ENCODE data around the gene SLC7A11. TPM values are rescaled to one million over a fixed set of nuclear protein-coding genes. Genes with fewer than 3 reads are reported as not detected.
"Not testable (repeated sequence)": the region's sequence is repeated elsewhere in the genome, so short reads cannot be mapped to it uniquely, and the experiment has no call there.

SLC7A11 gene
- total RNA-seq, 1 donor: 1.9 TPM

DNA sequence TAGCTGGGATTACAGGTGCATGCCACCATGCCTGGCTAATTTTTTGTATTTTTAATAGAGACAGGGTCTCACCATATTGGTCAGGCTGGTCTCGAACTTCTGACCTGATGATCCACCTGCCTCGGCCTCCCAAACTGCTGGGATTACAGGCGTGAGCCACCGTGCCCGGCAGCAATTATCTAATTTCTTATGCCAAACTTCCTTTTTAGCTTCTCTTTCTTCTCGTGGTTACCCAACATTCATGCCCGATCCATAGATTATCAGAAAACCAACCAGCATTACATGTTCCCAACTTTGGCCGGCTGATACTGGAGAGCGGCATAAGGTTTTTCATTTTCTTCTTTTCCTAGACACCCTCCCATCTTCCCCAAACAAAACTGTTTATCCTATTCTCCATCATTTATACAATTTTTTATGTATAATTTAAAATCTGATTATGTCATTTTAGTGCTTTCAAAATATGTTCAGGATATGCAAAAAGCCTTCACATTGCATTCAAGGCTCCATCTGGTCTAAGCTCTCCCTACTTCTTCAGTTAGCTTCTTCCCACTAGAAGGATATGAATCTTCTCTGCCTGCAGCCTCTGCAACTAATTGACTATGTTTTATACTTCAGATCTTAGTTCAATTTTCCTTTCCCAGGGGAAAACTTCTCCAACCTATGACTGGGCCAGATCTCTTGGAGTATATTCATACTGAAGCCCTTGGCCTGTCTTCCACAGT is 8.7 kb downstream of the SLC7A11 start:
- no peaks in the 10 kb centered on the region for H3K27me3 ChIP-seq (ENCODE audit: insufficient read depth, low read length)

DNA sequence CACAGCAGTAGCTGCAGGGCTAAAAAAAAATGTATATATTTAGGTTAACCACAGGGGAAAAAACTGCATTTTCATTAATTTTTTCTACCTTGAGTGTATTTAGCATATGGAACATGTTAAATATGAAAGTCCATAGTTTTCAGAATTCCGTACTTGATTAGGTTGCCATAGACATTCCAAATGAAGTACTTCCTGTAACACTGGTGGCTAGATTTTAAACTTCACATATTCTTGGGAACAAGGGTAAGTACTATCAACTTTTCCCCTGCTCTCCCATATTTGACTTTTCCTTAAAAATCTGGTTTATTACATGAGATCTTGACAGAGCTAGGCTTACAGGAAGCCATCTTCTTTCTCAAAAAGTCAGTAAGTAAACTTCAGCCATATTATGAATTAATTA is 9.8 kb downstream of the SLC7A11 start:
- Histone ChIP-seq H3K27me3 (ENCODE audit: insufficient read depth, low read length) (no peaks in the 10 kb centered on the region), H3K4me1 (ENCODE audit: insufficient read depth, low read length) (no peaks in the 10 kb centered on the region), H3K9me3 (ENCODE audit: low read depth, low read length) (no peaks in the 10 kb centered on the region), H3K4me3 (ENCODE audit: low read length) (no peak overlapping the region)

More for the DNA sequence above, 8.7 kb downstream of the SLC7A11 start:
- H3K4me1 ChIP-seq (ENCODE audit: insufficient read depth, low read length): no peaks in the 10 kb centered on the region
- no peaks in the 10 kb centered on the region for H3K9me3 ChIP-seq (ENCODE audit: low read depth, low read length)
- H3K4me3 ChIP-seq (ENCODE audit: low read length): no peak overlapping the region

DNA sequence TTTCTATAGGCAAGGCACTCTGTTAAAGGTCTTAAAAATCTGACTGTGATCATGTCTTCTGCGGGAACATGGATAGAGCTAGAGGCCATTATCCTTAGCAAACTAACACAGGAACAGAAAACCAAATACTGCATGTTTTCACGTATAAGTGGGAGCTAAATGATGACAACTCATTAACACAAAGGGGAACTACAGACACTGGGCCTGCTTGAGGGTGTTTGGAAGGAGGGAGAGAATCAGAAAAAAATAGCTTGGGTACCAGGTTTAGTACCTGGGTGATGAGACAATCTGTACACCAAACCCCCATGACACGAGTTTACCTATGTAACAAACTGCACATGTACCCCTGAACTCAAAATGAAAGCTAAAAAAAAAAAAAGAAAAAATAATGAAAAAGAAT is 12.1 kb downstream of the SLC7A11 start:
- no peaks in the 10 kb centered on the region for H3K27me3 ChIP-seq (ENCODE audit: insufficient read depth, low read length)
- H3K4me1 ChIP-seq (ENCODE audit: insufficient read depth, low read length): no peaks in the 10 kb centered on the region
- no peaks in the 10 kb centered on the region for H3K9me3 ChIP-seq (ENCODE audit: low read depth, low read length)

DNA sequence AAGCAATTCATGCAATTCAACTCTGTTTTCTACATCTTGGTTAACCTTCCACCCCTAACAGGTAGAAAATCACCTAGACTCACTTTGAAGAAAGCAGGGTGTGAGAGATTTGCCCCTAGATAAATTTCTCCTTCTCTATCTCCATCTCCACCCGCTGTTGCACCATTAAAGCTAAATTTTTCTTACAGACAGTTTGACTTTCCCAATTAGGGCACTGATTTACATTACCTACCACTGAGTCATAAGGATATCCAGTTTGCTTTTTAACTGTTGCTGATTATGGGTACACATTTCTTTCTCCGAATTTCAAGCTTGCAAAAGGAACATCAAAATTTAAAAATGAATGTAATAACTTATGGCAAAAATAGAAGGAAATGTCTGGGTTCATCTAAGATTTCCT is 13.0 kb downstream of the SLC7A11 start:
- no peaks in the 10 kb centered on the region for H3K9me3 ChIP-seq (ENCODE audit: low read depth, low read length)
- H3K4me1 ChIP-seq (ENCODE audit: insufficient read depth, low read length): no peaks in the 10 kb centered on the region
- no peaks in the 10 kb centered on the region for H3K27me3 ChIP-seq (ENCODE audit: insufficient read depth, low read length)
- no peak overlapping the region for H3K4me3 ChIP-seq (ENCODE audit: low read length)

More for the DNA sequence above, 12.1 kb downstream of the SLC7A11 start:
- no peak overlapping the region for H3K4me3 ChIP-seq (ENCODE audit: low read length)

DNA sequence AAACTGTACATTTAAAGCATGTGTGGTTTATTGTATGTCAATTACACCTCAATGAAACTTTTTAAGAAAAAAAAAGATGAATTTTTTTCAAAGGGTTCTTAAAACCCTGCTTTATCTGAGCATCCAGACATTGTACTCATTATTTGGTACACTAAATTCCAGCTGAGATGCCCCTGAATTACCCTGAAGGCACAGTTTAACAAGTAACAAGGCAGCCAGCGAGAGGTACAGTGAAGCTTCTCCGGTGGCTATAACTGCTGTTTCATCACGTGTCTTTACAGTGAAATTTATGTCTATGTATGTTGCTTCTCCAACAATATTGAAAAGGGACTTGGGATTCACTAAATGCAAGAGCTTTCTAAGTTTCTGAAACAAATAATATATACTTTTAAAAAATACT is 15.8 kb downstream of the SLC7A11 start:
- no peaks in the 10 kb centered on the region for H3K4me1 ChIP-seq (ENCODE audit: insufficient read depth, low read length)
- no peak overlapping the region for H3K4me3 ChIP-seq (ENCODE audit: low read length)
- H3K9me3 ChIP-seq (ENCODE audit: low read depth, low read length): no peaks in the 10 kb centered on the region
- H3K27me3 ChIP-seq (ENCODE audit: insufficient read depth, low read length): no peaks in the 10 kb centered on the region

DNA sequence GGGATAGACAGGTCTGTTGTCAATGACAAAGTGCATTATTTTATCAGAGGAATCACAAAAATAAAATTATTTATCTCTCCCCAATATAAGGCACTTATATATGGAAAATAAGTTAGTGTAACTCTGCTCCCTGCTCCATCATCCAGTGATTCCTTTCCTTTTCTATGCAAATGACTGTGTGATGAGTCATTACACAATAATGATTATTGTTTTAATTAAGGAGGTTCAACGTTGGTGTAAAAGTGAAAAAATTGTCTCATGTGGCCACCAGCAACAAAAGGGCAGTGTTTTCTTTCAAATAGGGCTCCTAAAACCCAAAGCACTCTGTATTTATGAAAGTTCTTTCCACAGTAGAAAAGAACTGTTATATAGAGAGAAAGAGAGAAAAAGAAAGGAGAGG is 16.7 kb downstream of the SLC7A11 start:
- no peaks in the 10 kb centered on the region for H3K4me1 ChIP-seq (ENCODE audit: insufficient read depth, low read length)
- no peak overlapping the region for H3K4me3 ChIP-seq (ENCODE audit: low read length)
- H3K27me3 ChIP-seq (ENCODE audit: insufficient read depth, low read length): no peaks in the 10 kb centered on the region
- no peaks in the 10 kb centered on the region for H3K9me3 ChIP-seq (ENCODE audit: low read depth, low read length)

DNA sequence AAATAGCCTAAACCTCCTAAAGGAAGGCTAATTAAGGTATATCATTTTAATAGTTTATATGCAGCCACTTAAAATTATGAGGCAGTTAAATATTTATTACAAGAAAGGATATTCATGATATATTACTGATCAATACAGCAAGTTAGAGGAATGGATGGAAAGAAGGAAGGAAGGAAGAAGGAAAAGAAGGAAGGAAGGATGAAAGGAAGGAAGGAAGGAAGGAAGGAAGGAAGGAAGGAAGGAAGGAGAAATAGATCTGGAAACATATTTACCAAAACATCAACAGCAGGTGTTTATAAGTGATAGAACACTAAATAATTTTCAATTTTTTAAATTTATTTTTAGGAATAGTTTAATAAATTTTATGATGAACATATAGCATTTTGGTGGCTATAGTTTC is 17.5 kb downstream of the SLC7A11 start:
- H3K4me3 ChIP-seq (ENCODE audit: low read length): no peak overlapping the region
- H3K9me3 ChIP-seq (ENCODE audit: low read depth, low read length): no peaks in the 10 kb centered on the region
- H3K4me1 ChIP-seq (ENCODE audit: insufficient read depth, low read length): no peaks in the 10 kb centered on the region
- no peaks in the 10 kb centered on the region for H3K27me3 ChIP-seq (ENCODE audit: insufficient read depth, low read length)

DNA sequence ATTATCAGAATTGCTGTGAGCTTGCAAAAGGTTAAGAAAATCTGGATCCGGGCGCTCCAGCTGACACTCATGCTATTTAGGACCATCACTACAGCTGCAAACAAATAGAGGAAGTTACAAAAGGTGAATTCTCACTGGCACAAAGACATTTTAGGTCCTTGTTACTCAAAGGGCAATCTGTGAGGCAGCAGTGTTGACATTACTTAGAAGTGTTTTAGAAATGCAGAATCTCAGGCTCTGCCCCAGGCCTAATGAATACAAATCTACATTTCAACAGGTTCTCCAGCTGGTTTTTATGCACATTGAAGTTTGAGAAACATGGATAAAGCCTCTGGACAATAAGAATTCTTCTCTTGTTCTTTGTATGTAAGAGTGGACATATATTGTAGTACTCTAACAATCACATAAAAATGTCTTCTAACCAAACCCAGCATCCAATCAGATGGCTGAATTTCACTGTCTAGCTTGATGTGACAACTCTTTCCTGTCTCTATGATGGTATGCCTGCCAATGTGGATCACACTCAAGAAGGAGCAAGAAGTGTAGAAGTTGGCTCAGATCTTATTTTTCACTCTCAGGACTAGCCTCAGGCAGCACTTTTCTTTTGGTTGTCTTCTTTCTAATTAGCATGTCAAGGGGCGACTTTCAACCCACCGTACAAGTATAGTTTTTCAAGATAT is 18.8 kb downstream of the SLC7A11 start:
- no peak overlapping the region for H3K4me3 ChIP-seq (ENCODE audit: low read length)
- no peaks in the 10 kb centered on the region for H3K9me3 ChIP-seq (ENCODE audit: low read depth, low read length)
- no peaks in the 10 kb centered on the region for H3K4me1 ChIP-seq (ENCODE audit: insufficient read depth, low read length)
- no peaks in the 10 kb centered on the region for H3K27me3 ChIP-seq (ENCODE audit: insufficient read depth, low read length)

DNA sequence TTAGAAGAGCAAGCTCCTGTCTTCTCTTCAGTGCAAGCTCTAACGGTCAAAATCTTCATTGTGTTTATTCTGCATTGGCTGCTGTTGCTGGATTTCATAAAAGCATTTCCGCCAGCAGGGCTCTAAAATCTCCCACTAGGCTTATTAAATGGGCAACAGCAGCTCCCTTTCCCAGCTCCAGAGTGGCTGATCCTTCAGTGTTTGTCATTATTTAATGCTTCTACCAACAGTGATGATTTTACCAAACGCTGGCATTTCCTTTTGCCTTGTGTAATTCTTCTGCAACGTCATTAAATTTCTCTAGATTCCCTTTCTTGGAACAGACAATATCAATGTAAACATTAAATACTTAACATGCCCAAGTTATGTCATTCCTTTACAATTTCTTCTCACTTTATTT is 20.1 kb downstream of the SLC7A11 start:
- H3K27me3 ChIP-seq (ENCODE audit: insufficient read depth, low read length): no peaks in the 10 kb centered on the region
- no peaks in the 10 kb centered on the region for H3K4me1 ChIP-seq (ENCODE audit: insufficient read depth, low read length)
- no peaks in the 10 kb centered on the region for H3K9me3 ChIP-seq (ENCODE audit: low read depth, low read length)
- H3K4me3 ChIP-seq (ENCODE audit: low read length): no peak overlapping the region

DNA sequence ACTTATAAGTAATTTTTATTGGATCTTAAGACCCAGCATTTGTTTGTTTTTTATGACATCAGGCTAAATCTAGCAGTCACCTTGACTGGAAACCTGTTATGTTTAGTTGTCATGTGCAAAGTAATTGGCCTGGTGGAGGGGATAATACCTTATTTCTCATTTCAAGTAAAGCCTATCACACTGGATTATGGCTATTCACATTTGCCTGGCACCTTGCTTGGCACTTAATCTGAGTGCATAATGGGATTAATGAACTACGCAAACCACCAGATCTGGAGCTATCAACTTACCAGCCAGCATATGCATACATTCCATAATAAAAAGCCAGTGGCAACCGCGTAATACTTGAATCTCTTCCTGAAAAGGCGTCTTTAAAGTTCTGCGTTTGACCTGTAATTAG is 23.2 kb downstream of the SLC7A11 start:
- Histone ChIP-seq H3K27me3 (ENCODE audit: insufficient read depth, low read length) (no peaks in the 10 kb centered on the region), H3K4me3 (ENCODE audit: low read length) (no peak overlapping the region), H3K4me1 (ENCODE audit: insufficient read depth, low read length) (no peaks in the 10 kb centered on the region), H3K9me3 (ENCODE audit: low read depth, low read length) (no peaks in the 10 kb centered on the region)

DNA sequence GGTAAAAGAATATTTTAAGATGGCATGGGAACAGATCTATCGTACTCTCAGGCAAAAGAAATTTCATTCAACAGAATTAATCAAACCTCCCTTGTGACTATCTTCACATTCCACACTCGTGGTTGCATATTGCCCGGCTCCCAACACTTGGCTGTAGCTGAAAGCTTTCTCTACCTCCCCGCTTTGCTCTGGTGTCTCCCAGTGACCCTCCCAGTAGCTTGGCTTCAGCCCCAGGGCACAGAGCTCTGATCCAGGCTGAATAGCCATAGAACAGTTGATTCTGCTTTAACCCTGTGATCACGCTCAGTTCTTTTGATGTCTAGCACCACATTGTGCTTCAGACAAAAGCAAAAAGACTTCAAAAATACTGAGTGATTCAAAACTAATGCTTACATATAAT is 24.6 kb downstream of the SLC7A11 start:
- Histone ChIP-seq H3K9me3 (ENCODE audit: low read depth, low read length) (no peaks in the 10 kb centered on the region), H3K4me3 (ENCODE audit: low read length) (no peak overlapping the region), H3K27me3 (ENCODE audit: insufficient read depth, low read length) (no peaks in the 10 kb centered on the region), H3K4me1 (ENCODE audit: insufficient read depth, low read length) (no peaks in the 10 kb centered on the region)

DNA sequence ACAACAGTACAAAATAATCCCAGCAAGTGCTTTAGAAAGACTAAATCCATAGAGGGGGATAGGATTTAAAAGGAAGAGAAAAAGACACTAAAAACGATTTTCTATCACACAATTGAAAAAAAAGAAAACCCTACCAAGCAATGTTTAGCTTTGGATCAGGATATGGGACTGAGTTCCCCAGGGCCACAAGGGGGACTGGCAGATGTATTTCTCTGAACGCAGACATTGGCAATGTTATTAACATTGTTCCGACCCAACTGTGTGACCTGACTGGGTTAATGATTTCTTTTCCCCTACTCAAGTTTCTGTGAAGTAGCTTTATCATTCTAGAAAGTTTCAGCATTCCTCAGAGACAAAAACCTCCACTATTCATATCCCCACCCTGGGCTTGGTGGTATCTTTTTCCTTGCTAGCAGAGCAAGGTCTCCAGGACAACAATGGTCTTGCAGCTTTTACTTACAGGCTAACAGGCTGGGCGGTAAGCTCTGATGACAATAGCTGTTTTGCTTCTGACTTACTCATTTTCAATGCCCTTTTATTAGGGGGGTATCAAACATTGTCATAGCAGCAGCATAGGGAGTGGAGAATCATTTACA is 25.8 kb downstream of the SLC7A11 start:
- no peak overlapping the region for H3K4me3 ChIP-seq (ENCODE audit: low read length)

DNA sequence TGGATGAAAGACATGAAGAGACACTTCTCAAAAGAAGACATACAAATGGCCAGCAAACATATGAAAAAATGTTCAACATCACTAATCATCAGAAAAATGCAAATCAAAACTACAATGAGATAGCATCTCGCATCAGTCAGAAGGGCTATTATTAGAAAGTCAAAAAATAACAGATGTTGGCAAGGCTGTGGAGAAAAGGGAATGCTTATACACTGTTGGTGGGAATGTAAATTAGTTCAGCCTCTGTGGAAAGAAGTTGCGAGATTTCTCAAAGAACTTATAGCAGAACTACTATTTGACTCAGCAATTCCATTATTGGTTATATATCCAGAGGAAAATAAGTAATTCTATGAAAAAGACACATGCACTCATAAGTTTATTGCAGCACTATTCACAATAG is 31.6 kb downstream of the SLC7A11 start:
- not testable (repeated sequence) for H3K4me3 ChIP-seq (ENCODE audit: low read length); H3K9me3 ChIP-seq (ENCODE audit: low read depth, low read length); H3K27me3 ChIP-seq (ENCODE audit: insufficient read depth, low read length); H3K4me1 ChIP-seq (ENCODE audit: insufficient read depth, low read length)

More for the DNA sequence above, 25.8 kb downstream of the SLC7A11 start:
- Histone ChIP-seq H3K4me1 (ENCODE audit: insufficient read depth, low read length) (no peaks in the 10 kb centered on the region), H3K27me3 (ENCODE audit: insufficient read depth, low read length) (no peaks in the 10 kb centered on the region), H3K9me3 (ENCODE audit: low read depth, low read length) (no peaks in the 10 kb centered on the region)

DNA sequence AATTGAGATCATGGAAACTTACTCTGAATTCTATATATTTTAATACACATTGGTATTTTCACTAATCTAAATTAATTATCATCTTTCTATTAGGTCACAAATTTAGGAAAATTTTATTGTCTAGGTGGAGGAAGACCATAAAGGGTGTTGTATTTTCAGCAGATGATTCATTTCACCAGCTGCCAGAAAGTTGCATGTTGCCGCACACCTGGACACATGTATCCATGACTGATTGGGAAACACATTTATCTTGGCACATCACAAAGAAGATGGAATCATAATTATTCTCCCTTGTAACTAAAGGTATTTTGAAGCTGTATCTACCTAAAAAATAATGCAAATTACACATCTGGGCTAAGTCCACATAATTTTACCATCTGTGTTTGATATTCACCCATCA is 33.1 kb downstream of the SLC7A11 start:
- Histone ChIP-seq H3K9me3 (ENCODE audit: low read depth, low read length) (no peaks in the 10 kb centered on the region), H3K4me1 (ENCODE audit: insufficient read depth, low read length) (no peaks in the 10 kb centered on the region), H3K27me3 (ENCODE audit: insufficient read depth, low read length) (no peaks in the 10 kb centered on the region), H3K4me3 (ENCODE audit: low read length) (no peak overlapping the region)

DNA sequence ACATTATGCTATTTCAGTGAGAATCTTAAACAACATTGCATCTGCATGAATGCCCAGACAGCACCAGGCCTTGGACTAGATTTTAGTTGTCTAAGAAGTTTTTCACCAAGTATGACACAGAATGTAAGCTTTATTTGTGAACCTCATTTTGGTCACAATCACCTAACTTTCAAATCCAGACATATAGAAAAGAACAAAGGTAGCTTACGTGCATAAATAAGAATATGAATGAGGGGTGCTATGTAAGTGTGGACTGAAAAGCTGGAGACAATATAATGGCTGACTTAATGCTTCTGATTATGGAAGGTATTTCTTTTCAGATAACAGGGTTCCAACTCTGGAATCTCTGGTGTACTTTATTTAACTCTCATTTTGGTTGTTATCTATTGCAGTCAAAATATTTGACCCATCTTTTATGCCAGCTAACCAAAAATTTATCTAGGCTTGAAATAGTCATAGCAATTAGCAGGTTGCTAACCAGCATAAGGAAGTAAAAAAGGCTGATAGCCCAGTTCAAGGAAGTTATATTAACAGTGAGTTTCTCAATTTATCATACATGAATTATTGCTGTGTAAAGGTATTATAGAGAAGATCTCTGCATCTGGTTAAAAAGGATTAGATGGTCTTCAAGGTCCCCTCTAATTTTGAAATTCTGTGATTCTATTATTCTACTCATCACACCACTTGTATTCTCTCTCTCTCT is 36.5 kb downstream of the SLC7A11 start:
- Histone ChIP-seq H3K4me1 (ENCODE audit: insufficient read depth, low read length) (no peaks in the 10 kb centered on the region), H3K27me3 (ENCODE audit: insufficient read depth, low read length) (no peaks in the 10 kb centered on the region), H3K4me3 (ENCODE audit: low read length) (no peak overlapping the region), H3K9me3 (ENCODE audit: low read depth, low read length) (no peaks in the 10 kb centered on the region)
